H1 (cell line): ENCODE results near the gene PIK3C2G. TPM values are rescaled to one million over a fixed set of nuclear protein-coding genes. Genes with fewer than 3 reads are reported as not detected.

Experiments used
- CTCF ChIA-PET: fragments of 300-600 bp; sonication (Branson Sonifier 250); formaldehyde crosslinking; loops from one replicate; lab custom pipeline; 2021; ENCODE audit not compliant: partially characterized antibody; lab: Charles Lee
- POLR2A ChIA-PET: fragments of 300-600 bp; sonication (Branson Sonifier 250); formaldehyde crosslinking; loops from one replicate; lab custom pipeline; 2021; ENCODE audit warnings: inconsistent platforms; ENCODE audit not compliant: partially characterized antibody; lab: Charles Lee
- DNase-seq, 2 experiments: peaks; one replicate each; pipeline versions ENCODE4 v3.0.0 to v3.0.0-alpha.2; 2010 to 2022; ENCODE audit warnings: low spot score in 2 of 2, low read depth in 1 of 2, mixed read lengths in 1 of 2
- FAIRE-seq: peaks from 2 replicates; lab custom pipeline; 2011; peaks lifted over from hg19 to GRCh38; lab: Jason Lieb, UNC
- H2AFZ ChIP-seq: 2 replicates; pipeline ENCODE4 v1.8.1; 2012; ENCODE audit warnings: low read length, inconsistent platforms
- H2AK5ac ChIP-seq: 2 replicates; pipeline ENCODE4 v1.6.1; 2013; ENCODE audit warnings: low read depth, low read length
- H2BK120ac ChIP-seq: replicated peaks from 2 replicates; pipeline ENCODE3; 2013; ENCODE audit warnings: low read depth, low read length, inconsistent platforms
- H2BK12ac ChIP-seq: 2 replicates; pipeline ENCODE4 v1.6.1; 2013; ENCODE audit warnings: low read depth, low read length
- H2BK15ac ChIP-seq: 2 replicates; pipeline ENCODE4 v1.6.1; 2013; ENCODE audit warnings: low read length
- H2BK20ac ChIP-seq: 2 replicates; pipeline ENCODE4 v1.6.1; 2013; ENCODE audit warnings: low read length
- H2BK5ac ChIP-seq: 2 replicates; pipeline ENCODE4 v1.6.1; 2013; ENCODE audit warnings: low read depth, low read length
- H3K14ac ChIP-seq: 2 replicates; pipeline ENCODE4 v1.6.1; 2013; ENCODE audit warnings: inconsistent platforms; ENCODE audit not compliant: insufficient read length
- H3K18ac ChIP-seq: 2 replicates; pipeline ENCODE4 v1.6.1; 2013; ENCODE audit warnings: low read length; ENCODE audit errors: extremely low read depth
- H3K23ac ChIP-seq: 2 replicates; pipeline ENCODE4 v1.6.1; 2013; ENCODE audit warnings: inconsistent platforms; ENCODE audit not compliant: insufficient read length
- H3K23me2 ChIP-seq: 2 replicates; pipeline ENCODE4 v1.6.1; 2013; ENCODE audit warnings: low read depth, low read length
- H3K27ac ChIP-seq: 2 replicates; pipeline ENCODE4 v1.6.1; 2011; ENCODE audit warnings: low read depth, low read length, inconsistent platforms
- H3K27me3 ChIP-seq, 4 experiments: replicated peaks in 1 of 4; 1 replicate in 1 of 4; 2 replicates in 3 of 4; pipeline versions ENCODE4 v1.6.1 to v1.8.1; 2011 to 2013; ENCODE audit warnings: low read length in 3 of 4, mild to moderate bottlenecking in 3 of 4, inconsistent platforms in 2 of 4, mixed read lengths in 2 of 4, moderate library complexity in 1 of 4; ENCODE audit not compliant: control insufficient read depth in 3 of 4, insufficient read depth in 3 of 4; ENCODE audit errors: extremely low read depth in 1 of 4
- H3K36me3 ChIP-seq, 4 experiments: 2 replicates each; pipeline versions ENCODE4 v1.6.1 to v1.8.1; 2011 to 2013; ENCODE audit warnings: mild to moderate bottlenecking in 4 of 4, low read length in 3 of 4, moderate library complexity in 2 of 4, control low read depth in 1 of 4, inconsistent platforms in 1 of 4; ENCODE audit not compliant: insufficient read depth in 4 of 4, control insufficient read depth in 2 of 4
- H3K4ac ChIP-seq: replicated peaks from 2 replicates; pipeline ENCODE3; 2013; ENCODE audit warnings: low read length, low read depth, mixed read lengths, inconsistent platforms; ENCODE audit not compliant: insufficient read length
- H3K4me1 ChIP-seq, 4 experiments: replicated peaks in 1 of 4; 1 replicate in 1 of 4; 2 replicates in 3 of 4; pipeline versions ENCODE4 v1.6.1 to v1.8.1; 2011 to 2013; ENCODE audit warnings: low read length in 3 of 4, inconsistent platforms in 2 of 4, mixed read lengths in 1 of 4; ENCODE audit not compliant: insufficient read depth in 4 of 4, control insufficient read depth in 3 of 4
- H3K4me2 ChIP-seq, 2 experiments: 2 replicates each; pipeline versions ENCODE4 v1.6.1 to v1.8.1; 2011 to 2013; ENCODE audit warnings: low read depth in 2 of 2, low read length in 2 of 2, control low read depth in 1 of 2, inconsistent platforms in 1 of 2, mild to moderate bottlenecking in 1 of 2; ENCODE audit not compliant: insufficient read depth in 1 of 2
- H3K4me3 ChIP-seq, 4 experiments: fragments of 200-600, 300-600 bp in 1 of 4; sonication (generic), shearing (Covaris generic), sonication (Bioruptor Twin) in 1 of 4; 2 replicates each; pipeline versions ENCODE4 v1.5.1 to v1.8.1; 2011 to 2016; ENCODE audit warnings: low read length in 4 of 4, low read depth in 3 of 4, control low read depth in 2 of 4, inconsistent platforms in 2 of 4, mild to moderate bottlenecking in 2 of 4, mixed read lengths in 1 of 4, moderate library complexity in 1 of 4; ENCODE audit not compliant: insufficient read depth in 2 of 4; ENCODE audit errors: extremely low read depth in 1 of 4
- H3K56ac ChIP-seq: replicated peaks from 2 replicates; pipeline ENCODE3; 2013; ENCODE audit warnings: low read depth, mild to moderate bottlenecking, mixed read lengths, low read length, inconsistent platforms; ENCODE audit not compliant: insufficient read length
- H3K79me1 ChIP-seq: 2 replicates; pipeline ENCODE4 v1.6.1; 2013; ENCODE audit warnings: low read depth, low read length, control low read depth
- H3K79me2 ChIP-seq, 2 experiments: 2 replicates each; pipeline versions ENCODE4 v1.6.1 to v1.8.1; 2012 to 2013; ENCODE audit warnings: low read length in 2 of 2, mild to moderate bottlenecking in 2 of 2, inconsistent platforms in 1 of 2; ENCODE audit not compliant: insufficient read depth in 2 of 2, control insufficient read depth in 1 of 2
- H3K9ac ChIP-seq, 4 experiments: replicated peaks in 1 of 4; 1 replicate in 1 of 4; 2 replicates in 3 of 4; pipeline versions ENCODE4 v1.6.1 to v1.8.1; 2011 to 2013; ENCODE audit warnings: low read depth in 3 of 4, low read length in 3 of 4, control low read depth in 2 of 4, mild to moderate bottlenecking in 2 of 4, moderate library complexity in 2 of 4, inconsistent platforms in 1 of 4; ENCODE audit errors: extremely low read depth in 1 of 4
- H3K9me3 ChIP-seq, 2 experiments: 2 replicates each; pipeline versions ENCODE4 v1.6.1 to v1.8.1; 2012 to 2013; ENCODE audit warnings: mild to moderate bottlenecking in 2 of 2, moderate library complexity in 2 of 2, control low read depth in 1 of 2, inconsistent platforms in 1 of 2, low read depth in 1 of 2, low read length in 1 of 2, mixed read lengths in 1 of 2; ENCODE audit not compliant: insufficient read depth in 2 of 2
- H4K20me1 ChIP-seq, 2 experiments: replicated peaks in 1 of 2; 2 replicates each; pipeline versions ENCODE3 to v1.8.1; 2011 to 2013; ENCODE audit warnings: inconsistent platforms in 2 of 2, low read length in 2 of 2, mild to moderate bottlenecking in 1 of 2; ENCODE audit not compliant: insufficient read depth in 2 of 2, control insufficient read depth in 1 of 2
- H4K5ac ChIP-seq: 2 replicates; pipeline ENCODE4 v1.6.1; 2013; ENCODE audit warnings: low read length, low read depth, mixed read lengths, inconsistent platforms; ENCODE audit not compliant: insufficient read length
- H4K8ac ChIP-seq: 2 replicates; pipeline ENCODE4 v1.8.0; 2013; ENCODE audit warnings: mild to moderate bottlenecking, moderate library complexity, low read length, inconsistent platforms; ENCODE audit not compliant: insufficient read depth; ENCODE audit errors: extremely low read depth
- H4K91ac ChIP-seq: replicated peaks from 2 replicates; pipeline ENCODE3; 2013; ENCODE audit warnings: low read length, mixed read lengths, inconsistent platforms; ENCODE audit not compliant: insufficient read length
- ASH2L ChIP-seq: fragments of 200-600, 300-600 bp; sonication (generic); IDR thresholded peaks from one replicate; pipeline ENCODE4 v1.7.1; 2017; ENCODE audit warnings: low read length
- CEBPB ChIP-seq: IDR thresholded peaks from 2 replicates; pipeline ENCODE4 v1.6.1; 2012; ENCODE audit warnings: low read depth, low read length
- CREB1 ChIP-seq: IDR thresholded peaks from 2 replicates; pipeline ENCODE4 v1.6.1; 2012; ENCODE audit warnings: inconsistent platforms
- EP300 ChIP-seq, 2 experiments: IDR thresholded peaks; 1 replicate in 1 of 2; 2 replicates in 1 of 2; pipeline ENCODE4 v1.6.1; 2011 to 2012; ENCODE audit warnings: low read depth in 2 of 2, low read length in 2 of 2, mild to moderate bottlenecking in 2 of 2, borderline replicate concordance in 1 of 2, inconsistent platforms in 1 of 2, moderate library complexity in 1 of 2
- KDM5A ChIP-seq: fragments of 200-600 bp; IDR thresholded peaks from 2 replicates; pipeline ENCODE4 v1.7.1; 2012; ENCODE audit warnings: mild to moderate bottlenecking, low read length, inconsistent platforms, mixed read lengths
- POU5F1 ChIP-seq: IDR thresholded peaks from 2 replicates; pipeline ENCODE4 v1.6.1; 2011; ENCODE audit warnings: low read depth, mild to moderate bottlenecking, low read length, moderate library complexity
- RBBP5 ChIP-seq: IDR thresholded peaks from 2 replicates; pipeline ENCODE4 v1.7.1; 2012; ENCODE audit warnings: low read depth, mild to moderate bottlenecking, inconsistent platforms, low read length, moderate library complexity, borderline replicate concordance
- RFX5 ChIP-seq: IDR thresholded peaks from 2 replicates; pipeline ENCODE4 v1.6.1; 2011; ENCODE audit warnings: low read depth, low read length, improper control_type of control experiment, borderline replicate concordance
- SIN3A ChIP-seq, 2 experiments: IDR thresholded peaks in 1 of 2; conservative IDR thresholded peaks in 1 of 2; 2 replicates each; pipeline ENCODE4 v1.6.1; 2011 to 2012; ENCODE audit warnings: low read length in 2 of 2, improper control_type of control experiment in 1 of 2, low read depth in 1 of 2, mild to moderate bottlenecking in 1 of 2
- SIRT6 ChIP-seq: IDR thresholded peaks from one replicate; pipeline ENCODE4 v1.7.1; 2012; ENCODE audit warnings: low read length, inconsistent platforms
- SP4 ChIP-seq: IDR thresholded peaks from 2 replicates; pipeline ENCODE4 v1.6.1; 2012; ENCODE audit warnings: low read length, inconsistent platforms
- SRF ChIP-seq: IDR thresholded peaks from 2 replicates; pipeline ENCODE4 v1.6.1; 2011; ENCODE audit warnings: mild to moderate bottlenecking, low read depth, low read length, moderate library complexity
- TAF7 ChIP-seq: optimal IDR thresholded peaks from 2 replicates; pipeline ENCODE3; 2011; ENCODE audit warnings: low read depth, mild to moderate bottlenecking, inconsistent platforms, low read length, moderate library complexity, borderline replicate concordance
- WGBS, 2 experiments: shearing (Covaris generic) in 1 of 2; methylation state at CpG; one replicate each; pipeline versions ENCODE4 v1.1.6 to v1.1.7; 2013 to 2015; ENCODE audit warnings: low lambda C conversion rate in 2 of 2, mixed read lengths in 2 of 2, inconsistent platforms in 1 of 2, low coverage in 1 of 2, missing lambda C conversion rate in 1 of 2; ENCODE audit not compliant: insufficient replicate concordance in 2 of 2, insufficient coverage in 1 of 2, insufficient read length in 1 of 2; ENCODE audit errors: extremely low coverage in 1 of 2, missing lambda C conversion rate in 1 of 2; 5-methylcytosine and 5-hydroxymethylcytosine counted together
- polyA plus RNA-seq, 7 experiments: library from polyadenylated mRNA; depleted of rRNA in 3 of 7; stranded (reverse) in 5 of 7; unstranded in 2 of 7; fragments of >200 nt in 5 of 7; fragments of 200-250 nt in 2 of 7; gene quantifications; 1 replicate in 5 of 7; 2 replicates in 1 of 7; 4 replicates in 1 of 7; pipeline versions ENCODE4 v1.2.1 to v1.2.3, GENCODE V29; 2011 to 2013; ENCODE audit warnings: missing spikeins in 2 of 7, mixed read lengths in 2 of 7
- total RNA-seq: library from RNA; stranded (reverse); fragmentation: NEBNext Ultra II Directional; extraction: Animal tissue kit (Norgen Biotek cat#: 25700); gene quantifications from 2 replicates; pipeline ENCODE4 v1.2.1, GENCODE V29; 2021

PIK3C2G gene
- total and polyA plus RNA-seq, 2 of the 8 experiments (the other 6 are each of a cell fraction or from before 2014, with no cell fraction given) = not detected

GRCh38 chr12:18689771-18690170 lies 428.5 kb downstream of the PIK3C2G start:
- H3K27me3 ChIP-seq = no peaks in the 10 kb centered on the region
- H3K56ac ChIP-seq = no peak overlapping the region
- no peak for DNase-seq
- no peaks in the 10 kb centered on the region for H3K23me2 ChIP-seq
- H3K14ac ChIP-seq = no peak overlapping the region
- no peak overlapping the region for H3K4ac ChIP-seq
- H3K23ac ChIP-seq = no peak overlapping the region
- no peaks in the 10 kb centered on the region for H3K4me1 ChIP-seq
- no peaks in the 10 kb centered on the region for H4K20me1 ChIP-seq
- H3K36me3 ChIP-seq = no peaks in the 10 kb centered on the region
- 92% methylated on average over 3 of the region's 3 CpGs; no CpG with 5 or more reads in 1 of the 2 experiments for WGBS, 2 experiments
- H2BK15ac ChIP-seq = no peak overlapping the region
- H2BK20ac ChIP-seq = no peak overlapping the region
- H2BK5ac ChIP-seq = no peak overlapping the region
- no peak overlapping the region for H3K27ac ChIP-seq
- no peak overlapping the region for H4K91ac ChIP-seq
- H4K8ac ChIP-seq = no peak overlapping the region
- no peak overlapping the region for H3K18ac ChIP-seq
- no peaks in the 10 kb centered on the region for H3K9me3 ChIP-seq
- H3K4me2 ChIP-seq = no peak overlapping the region
- no peak for TF ChIP-seq KDM5A
- no peak for TF ChIP-seq POU5F1
- no peak for TF ChIP-seq ASH2L
- TF ChIP-seq CREB1 = no peak
- TF ChIP-seq SRF = no peak
- no peak for TF ChIP-seq CEBPB
- no peak for TF ChIP-seq RBBP5
- TF ChIP-seq TAF7 = no peak
- no peak for TF ChIP-seq SIN3A (conservative IDR thresholded peaks at IDR 0.05 in 1 of 2, IDR thresholded peaks at IDR 0.05 in 1 of 2; ENCODE audit: low read depth in 1 of 2, low read length in 2 of 2)
- no peak for TF ChIP-seq EP300 (IDR thresholded peaks at IDR 0.05; ENCODE audit: borderline replicate concordance in 1 of 2, low read depth in 2 of 2, low read length in 2 of 2)
- no peak for TF ChIP-seq SP4
- TF ChIP-seq SIRT6 = no peak
- no peak for TF ChIP-seq RFX5
- H3K79me2 ChIP-seq = no peaks in the 10 kb centered on the region
- H3K9ac ChIP-seq = no peak overlapping the region
- H3K4me3 ChIP-seq = no peak overlapping the region
- no peak overlapping the region for H2AFZ ChIP-seq
- ChIA-PET POLR2A (no interaction called here), CTCF (interaction anchor here (1.4 kb wide), 1 partner anchor 10 kb away, joined by 5 read pairs; no protein-coding TSS in a partner anchor)
- no peak overlapping the region for H2AK5ac ChIP-seq
- H4K5ac ChIP-seq = no peak overlapping the region
- FAIRE-seq = no peak
- no peaks in the 10 kb centered on the region for H3K79me1 ChIP-seq
- H2BK120ac ChIP-seq = no peak overlapping the region
- H2BK12ac ChIP-seq = no peak overlapping the region
